GM12874 (cell line): ENCODE results near the gene RPL19.

Experiments
- TF ChIP-seq, protein P1 (sequence below): IDR thresholded peaks from 2 replicates; pipeline ENCODE4 v1.5.1; 2011; ENCODE audit warnings: low read depth, mild to moderate bottlenecking, control low read depth, low read length, moderate library complexity; ENCODE audit not compliant: insufficient read depth

RPL19 gene

GRCh38 chr17:39244016-39244599 lies 44.0 kb downstream of the RPL19 start:
- TF ChIP-seq, protein P1, sequence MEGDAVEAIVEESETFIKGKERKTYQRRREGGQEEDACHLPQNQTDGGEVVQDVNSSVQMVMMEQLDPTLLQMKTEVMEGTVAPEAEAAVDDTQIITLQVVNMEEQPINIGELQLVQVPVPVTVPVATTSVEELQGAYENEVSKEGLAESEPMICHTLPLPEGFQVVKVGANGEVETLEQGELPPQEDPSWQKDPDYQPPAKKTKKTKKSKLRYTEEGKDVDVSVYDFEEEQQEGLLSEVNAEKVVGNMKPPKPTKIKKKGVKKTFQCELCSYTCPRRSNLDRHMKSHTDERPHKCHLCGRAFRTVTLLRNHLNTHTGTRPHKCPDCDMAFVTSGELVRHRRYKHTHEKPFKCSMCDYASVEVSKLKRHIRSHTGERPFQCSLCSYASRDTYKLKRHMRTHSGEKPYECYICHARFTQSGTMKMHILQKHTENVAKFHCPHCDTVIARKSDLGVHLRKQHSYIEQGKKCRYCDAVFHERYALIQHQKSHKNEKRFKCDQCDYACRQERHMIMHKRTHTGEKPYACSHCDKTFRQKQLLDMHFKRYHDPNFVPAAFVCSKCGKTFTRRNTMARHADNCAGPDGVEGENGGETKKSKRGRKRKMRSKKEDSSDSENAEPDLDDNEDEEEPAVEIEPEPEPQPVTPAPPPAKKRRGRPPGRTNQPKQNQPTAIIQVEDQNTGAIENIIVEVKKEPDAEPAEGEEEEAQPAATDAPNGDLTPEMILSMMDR = no peak

- TF ChIP-seq, protein P1 = peak; percentile 89
These were observed 44.8 kb downstream of the RPL19 start for GRCh38 chr17:39244600-39245570.

DNA sequence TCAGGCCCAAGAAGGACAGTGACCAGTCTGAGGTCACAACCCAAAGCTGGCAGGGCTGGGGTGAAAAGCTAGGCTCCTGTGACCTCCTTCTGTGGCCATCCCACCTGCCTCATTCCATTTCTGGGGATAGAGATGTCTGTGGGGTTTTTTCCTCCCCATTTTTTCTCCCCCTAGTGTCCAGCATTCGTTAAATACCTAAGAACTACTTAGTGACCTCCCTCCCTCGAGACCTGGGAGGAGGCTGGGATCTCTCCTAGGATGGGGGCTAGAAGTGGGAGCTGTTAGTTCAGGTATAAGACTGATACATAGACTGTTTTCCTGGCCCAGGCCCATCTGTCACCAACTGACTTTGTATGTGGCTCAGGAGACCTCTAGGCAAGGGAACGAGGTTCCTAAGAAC lies 46.2 kb downstream of the RPL19 start:
- TF ChIP-seq, protein P1 = no peak

- TF ChIP-seq, protein P1 = no peak
These were observed 51.9 kb downstream of the RPL19 start for GRCh38 chr17:39251997-39252396.

DNA sequence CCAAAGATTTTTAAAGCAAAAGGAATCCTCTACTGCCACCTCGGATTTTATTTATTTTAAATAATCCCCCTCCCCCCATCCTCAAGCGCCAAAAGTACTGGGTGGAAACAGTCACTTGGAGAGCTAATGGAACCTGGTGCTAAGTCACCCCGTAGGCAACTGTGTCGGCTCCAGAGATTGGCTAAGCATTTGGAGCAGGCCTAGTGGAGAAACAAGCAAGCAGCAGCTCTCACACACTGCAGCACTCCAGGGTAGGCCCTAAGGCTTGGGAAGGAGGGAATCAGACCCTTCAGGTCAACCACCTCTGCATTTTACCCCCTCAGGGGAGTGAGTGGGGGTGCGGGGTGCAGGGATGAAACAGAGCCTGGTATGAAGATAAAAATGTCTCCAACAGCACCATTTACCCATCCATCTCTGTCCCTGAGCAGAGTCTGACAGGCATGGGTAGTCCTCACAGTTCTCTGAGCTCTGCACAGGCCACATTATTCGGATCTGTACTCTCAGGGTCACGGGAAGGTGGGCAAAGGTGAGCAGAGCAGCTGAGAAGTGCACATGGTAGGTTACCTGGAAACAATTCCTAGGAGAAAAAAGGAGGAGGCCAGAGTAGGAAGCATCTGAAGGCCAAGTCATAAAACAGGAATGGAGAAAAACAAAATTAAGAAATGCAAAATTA lies 52.8 kb downstream of the RPL19 start:
- TF ChIP-seq, protein P1 = no peak
